Measurements from ENCODE around the gene FOLR1. TPM values are rescaled to one million over a fixed set of nuclear protein-coding genes. Genes with fewer than 3 reads are reported as not detected.
"Not testable (repeated sequence)": the region's sequence is repeated elsewhere in the genome, so short reads cannot be mapped to it uniquely, and the experiment has no call there.

Gene FOLR1
- total RNA-seq (ENCODE audit: low replicate concordance), result 2.7 and 6.7 TPM in 2 replicates
- long read RNA-seq, partial matches to known transcripts, result 0 of 11 reads
- long read RNA-seq, other reads (novel, unspliced or antisense), result 0 of 11 reads

GRCh38 chr11:72191961-72192381 lies at the start of gene FOLR1:
TSS of gene FOLR1 (plus strand) at chr11:72192140. CDS start at chr11:72192174, 34 bp downstream.
- Mint-ChIP-seq H3K9me3 (no peaks in the 10 kb centered on the region), H3K4me3 (no peak within 1 kb of the TSS), H3K36me3 (no peaks in the 10 kb centered on the region), H3K27me3 (no peaks in the 10 kb centered on the region), H3K4me1 (ENCODE audit: unreplicated experiment) (peaks cover 27% of the 10 kb centered on the region), H3K27ac (no peak within 1 kb of the TSS)
- DNase-seq (ENCODE audit: extremely low spot score, unreplicated experiment), result no peak
- no peak for TF ChIP-seq CTCF (conservative IDR thresholded peaks at IDR 0.05)

GRCh38 chr11:72142543-72142942 lies 49.4 kb upstream of the FOLR1 start:
- not testable (repeated sequence) for H3K4me3 Mint-ChIP-seq; H3K27me3 Mint-ChIP-seq; H3K4me1 Mint-ChIP-seq (ENCODE audit: unreplicated experiment); H3K27ac Mint-ChIP-seq; H3K36me3 Mint-ChIP-seq; DNase-seq (ENCODE audit: extremely low spot score, unreplicated experiment); H3K9me3 Mint-ChIP-seq

GRCh38 chr11:72144807-72145565 lies 47.0 kb upstream of the FOLR1 start:
- no peak for TF ChIP-seq CTCF (conservative IDR thresholded peaks at IDR 0.05)
- H3K9me3 Mint-ChIP-seq, result no peaks in the 10 kb centered on the region
- no peak overlapping the region for H3K27ac Mint-ChIP-seq
- no peaks in the 10 kb centered on the region for H3K36me3 Mint-ChIP-seq
- H3K27me3 Mint-ChIP-seq, result peaks cover 9% of the 10 kb centered on the region
- peaks cover 3% of the 10 kb centered on the region for H3K4me1 Mint-ChIP-seq (ENCODE audit: unreplicated experiment)
- no peak overlapping the region for H3K4me3 Mint-ChIP-seq
- DNase-seq (ENCODE audit: extremely low spot score, unreplicated experiment), result no peak

GRCh38 chr11:72146625-72147024 lies 45.3 kb upstream of the FOLR1 start:
- no peak for TF ChIP-seq CTCF (conservative IDR thresholded peaks at IDR 0.05)
- no peaks in the 10 kb centered on the region for H3K9me3 Mint-ChIP-seq
- no peaks in the 10 kb centered on the region for H3K36me3 Mint-ChIP-seq
- DNase-seq (ENCODE audit: extremely low spot score, unreplicated experiment), result no peak
- peaks cover 3% of the 10 kb centered on the region for H3K4me1 Mint-ChIP-seq (ENCODE audit: unreplicated experiment)
- no peak overlapping the region for H3K4me3 Mint-ChIP-seq
- H3K27ac Mint-ChIP-seq, result no peak overlapping the region
- H3K27me3 Mint-ChIP-seq, result peaks cover 3% of the 10 kb centered on the region

GRCh38 chr11:72150882-72151281 lies 41.1 kb upstream of the FOLR1 start:
- Mint-ChIP-seq H3K36me3 (no peaks in the 10 kb centered on the region), H3K27me3 (no peaks in the 10 kb centered on the region), H3K27ac (no peak overlapping the region), H3K9me3 (no peaks in the 10 kb centered on the region), H3K4me1 (ENCODE audit: unreplicated experiment) (no peaks in the 10 kb centered on the region), H3K4me3 (no peak overlapping the region)
- no peak for TF ChIP-seq CTCF (conservative IDR thresholded peaks at IDR 0.05)
- DNase-seq (ENCODE audit: extremely low spot score, unreplicated experiment), result no peak

- DNase-seq (ENCODE audit: extremely low spot score, unreplicated experiment); H3K27ac Mint-ChIP-seq; H3K4me1 Mint-ChIP-seq (ENCODE audit: unreplicated experiment); H3K9me3 Mint-ChIP-seq; H3K27me3 Mint-ChIP-seq; H3K36me3 Mint-ChIP-seq; H3K4me3 Mint-ChIP-seq: not testable (repeated sequence)
These were observed 38.1 kb upstream of the FOLR1 start for GRCh38 chr11:72153874-72154273.

Measured in type B pancreatic cell (in vitro differentiated cells).